Posterior vena cava (tissue), 2 donors: ENCODE measurements around the gene GATA2. TPM values are rescaled to one million over a fixed set of nuclear protein-coding genes. Genes with fewer than 3 reads are reported as not detected.

Experiments
- total RNA-seq, 2 donors: library from RNA; stranded (reverse); fragmentation: NEBNext Ultra II Directional; extraction: Animal tissue kit (Norgen Biotek cat#: 25700); gene quantifications; one replicate each; pipeline ENCODE4 v1.2.1, GENCODE V29; 2021
- donor health status: DM: yes; HTN: yes; CAD: no.
- donor health status: DM: yes; HTN: yes; CAD: no.

GATA2 gene
- total RNA-seq, 2 donors from 2014 or later: 11.6 to 11.9 TPM

Other genes with a start within 250 kb of the GATA2 start
- not detected for gene DNAJB8, start 26.3 kb downstream of the GATA2 start, total RNA-seq
- 100 to 1,000 TPM; 144 to 155 TPM for gene RPN1, start 157.6 kb upstream of the GATA2 start, total RNA-seq
- gene RAB7A, start 233.0 kb upstream of the GATA2 start, total RNA-seq: 100 to 1,000 TPM; 207 to 216 TPM